ENCODE results near the gene CIB4. TPM values are rescaled to one million over a fixed set of nuclear protein-coding genes. Genes with fewer than 3 reads are reported as not detected.

Gene CIB4
- total and polyA plus RNA-seq, 2 of the 4 experiments (the other 2 are of a cell fraction), result not detected

DNA sequence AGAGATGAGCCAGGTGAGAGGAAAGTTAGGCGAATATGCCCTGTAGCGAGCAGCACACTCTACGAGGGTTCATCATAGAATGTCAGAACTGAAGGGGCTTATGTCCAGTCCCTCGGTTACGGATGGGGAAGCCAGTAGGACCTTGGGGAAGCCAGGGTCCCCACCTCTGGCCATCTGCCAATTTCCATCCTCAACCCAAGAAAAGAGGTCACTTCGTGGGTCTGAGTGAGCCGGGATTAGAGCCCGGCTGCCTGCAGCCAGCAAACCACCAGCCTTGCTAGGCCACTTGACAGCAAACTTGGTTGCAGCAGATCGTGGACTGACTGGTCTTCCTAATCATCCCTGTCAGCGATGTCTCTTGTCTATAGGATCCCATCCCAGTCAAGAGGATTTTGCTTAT is 11.4 kb downstream of the CIB4 start:
- CTCF ChIA-PET, result no interaction called here
- 50% methylated on average over 2 of the region's 10 CpGs; no CpG with 5 or more reads in 1 of the 2 experiments for WGBS, 2 experiments (ENCODE audit: extremely low coverage in 2 of 2, insufficient read length in 1 of 2)
- dilution Hi-C loops (cut with HindIII; ENCODE audit: low sequenced_read_pairs, unreplicated experiment) (no loop called here), in situ Hi-C loops (cut with MboI; ENCODE audit: low sequenced_read_pairs) (no loop called here), intact Hi-C loops (cut with micrococcal nuclease) (no loop called here)
- Histone ChIP-seq H3K18ac (ENCODE audit: low read depth, low read length) (no peak overlapping the region), H2BK120ac (ENCODE audit: low read depth, low read length) (no peak overlapping the region), H3K9ac (ENCODE audit: low read depth, low read length) (no peak overlapping the region), H3K4ac (ENCODE audit: low read depth, low read length) (no peak overlapping the region), H3K4me2 (ENCODE audit: low read depth, low read length) (no peak overlapping the region), H4K20me1 (ENCODE audit: insufficient read depth, low read length) (no peaks in the 10 kb centered on the region), H4K5ac (ENCODE audit: low read depth, low read length) (no peak overlapping the region), H2AK5ac (ENCODE audit: low read depth, low read length) (no peak overlapping the region), H3K56ac (ENCODE audit: extremely low read depth, insufficient read depth, low read length) (no peak overlapping the region), H2AFZ (replicated peaks; ENCODE audit: low read length, poor library complexity) (no peak overlapping the region), H2BK15ac (ENCODE audit: low read depth, low read length) (no peak overlapping the region), H2BK5ac (ENCODE audit: low read depth, low read length, poor library complexity, severe bottlenecking) (no peak overlapping the region), H2AK9ac (replicated peaks; ENCODE audit: low read depth, low read length, poor library complexity) (no peak overlapping the region), H2BK20ac (ENCODE audit: low read depth, low read length) (no peak overlapping the region), H4K8ac (ENCODE audit: low read depth in 2 of 2, low read length in 2 of 2) (no peak overlapping the region), H3K9me1 (ENCODE audit: insufficient read depth, low read length) (no peaks in the 10 kb centered on the region), H3K27ac (ENCODE audit: insufficient read depth, low read length) (no peak overlapping the region), H3K27me3 (ENCODE audit: control insufficient read depth, insufficient read depth, low read length) (peaks cover 36% of the 10 kb centered on the region), H3K4me3 (ENCODE audit: insufficient read depth, low read depth, low read length) (no peak overlapping the region), H3K4me1 (ENCODE audit: control insufficient read depth, insufficient read depth, low read length) (no peaks in the 10 kb centered on the region), H3K14ac (replicated peaks; ENCODE audit: low read depth, low read length) (no peak overlapping the region), H4K91ac (ENCODE audit: insufficient read depth, low read depth, low read length) (no peak overlapping the region), H3K79me1 (ENCODE audit: low read depth in 1 of 2, low read length in 2 of 2) (no peaks in the 10 kb centered on the region), H3K36me3 (ENCODE audit: control insufficient read depth, insufficient read depth, low read length) (no peaks in the 10 kb centered on the region), H3K9me3 (ENCODE audit: control insufficient read depth, insufficient read depth, low read length) (peaks cover 2% of the 10 kb centered on the region; the same call in 1 of the 2 replicates), H3K23ac (ENCODE audit: low read depth, low read length) (no peak overlapping the region)
- no peak for ATAC-seq (ENCODE audit: low read depth)
- no peak for DNase-seq
- BruUV-seq (replicated peaks), result no TSS peak
- TF ChIP-seq, protein P1, sequence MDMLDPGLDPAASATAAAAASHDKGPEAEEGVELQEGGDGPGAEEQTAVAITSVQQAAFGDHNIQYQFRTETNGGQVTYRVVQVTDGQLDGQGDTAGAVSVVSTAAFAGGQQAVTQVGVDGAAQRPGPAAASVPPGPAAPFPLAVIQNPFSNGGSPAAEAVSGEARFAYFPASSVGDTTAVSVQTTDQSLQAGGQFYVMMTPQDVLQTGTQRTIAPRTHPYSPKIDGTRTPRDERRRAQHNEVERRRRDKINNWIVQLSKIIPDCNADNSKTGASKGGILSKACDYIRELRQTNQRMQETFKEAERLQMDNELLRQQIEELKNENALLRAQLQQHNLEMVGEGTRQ (IDR thresholded peaks at IDR 0.05; ENCODE audit: low read depth, low read length), result no peak
- TF ChIP-seq CEBPB (IDR thresholded peaks at IDR 0.05; ENCODE audit: low read depth, low read length) (no peak), RCOR1 (IDR thresholded peaks at IDR 0.05; ENCODE audit: insufficient replicate concordance, low read length) (no peak)
- POLR2A ChIA-PET (ENCODE audit: unreplicated experiment), result no interaction called here

All from IMR-90 (cell line).